Peyer's patch (tissue), 4 donors: ENCODE data around the gene SBK3.

Experiments
- CTCF ChIP-seq, 6 experiments: fragments of 450-650 bp in 4 of 6; fragments of 200-600 bp in 2 of 6; sonication (generic) in 1 of 6; IDR thresholded peaks; one replicate each; pipeline ENCODE4 v1.5.1; 2017 to 2019; ENCODE audit warnings: antibody characterized with exemption in 6 of 6, mild to moderate bottlenecking in 3 of 6, moderate library complexity in 1 of 6
- POLR2A ChIP-seq, 2 donors: fragments of 450-650 bp; IDR thresholded peaks; one replicate each; pipeline ENCODE4 v1.5.1; 2017; ENCODE audit warnings: antibody characterized with exemption in 2 of 2, mild to moderate bottlenecking in 2 of 2, moderate library complexity in 2 of 2

- TF ChIP-seq POLR2A (IDR thresholded peaks at IDR 0.05), result no peak
- TF ChIP-seq CTCF (IDR thresholded peaks at IDR 0.05), result no peak
Observed at GRCh38 chr19:55525289-55526101, 19.8 kb downstream of the SBK3 start.
